ENCODE data around the gene MAP2K1.
"Not testable (repeated sequence)": the region's sequence is repeated elsewhere in the genome, so short reads cannot be mapped to it uniquely, and the experiment has no call there.

Gene MAP2K1

GRCh38 chr15:66429117-66429516, 42.4 kb downstream of the MAP2K1 start:
- no peak for DNase-seq

GRCh38 chr15:66429546-66429945, 42.8 kb downstream of the MAP2K1 start:
- DNase-seq, result no peak

GRCh38 chr15:66430627-66431255, 44.0 kb downstream of the MAP2K1 start:
- DNase-seq, result no peak

- DNase-seq, result no peak
Measured at GRCh38 chr15:66433726-66434125, 47.0 kb downstream of the MAP2K1 start.

GRCh38 chr15:66440501-66440900, 53.8 kb downstream of the MAP2K1 start:
- no peak for DNase-seq

- no peak for DNase-seq
Measured at GRCh38 chr15:66452420-66452819, 65.7 kb downstream of the MAP2K1 start.

GRCh38 chr15:66452971-66453580, 66.4 kb downstream of the MAP2K1 start:
- no peak for DNase-seq

GRCh38 chr15:66454143-66454542, 67.4 kb downstream of the MAP2K1 start:
- no peak for DNase-seq

GRCh38 chr15:66456211-66456610, 69.5 kb downstream of the MAP2K1 start:
- DNase-seq, result no peak

- DNase-seq, result no peak
Measured at GRCh38 chr15:66459818-66460615, 73.3 kb downstream of the MAP2K1 start.

- DNase-seq, result not testable (repeated sequence)
Measured at GRCh38 chr15:66461294-66461693, 74.6 kb downstream of the MAP2K1 start.

- no peak for DNase-seq
Measured at GRCh38 chr15:66461917-66462316, 75.2 kb downstream of the MAP2K1 start.

- no peak for DNase-seq
Measured at GRCh38 chr15:66462627-66463026, 75.9 kb downstream of the MAP2K1 start.

GRCh38 chr15:66465294-66465693, 78.6 kb downstream of the MAP2K1 start:
- not testable (repeated sequence) for DNase-seq

GRCh38 chr15:66467162-66468040, 80.7 kb downstream of the MAP2K1 start:
- DNase-seq, result not testable (repeated sequence)

- DNase-seq, result not testable (repeated sequence)
Measured at GRCh38 chr15:66470825-66471224, 84.1 kb downstream of the MAP2K1 start.

- DNase-seq, result no peak
Measured at GRCh38 chr15:66472176-66472999, 85.7 kb downstream of the MAP2K1 start.

- DNase-seq, result no peak
Measured at GRCh38 chr15:66474135-66474534, 87.4 kb downstream of the MAP2K1 start.

- DNase-seq, result no peak
Measured at GRCh38 chr15:66474963-66475362, 88.3 kb downstream of the MAP2K1 start.

- no peak for DNase-seq
Measured at GRCh38 chr15:66476535-66476934, 89.8 kb downstream of the MAP2K1 start.

GRCh38 chr15:66477011-66477410, 90.3 kb downstream of the MAP2K1 start:
- no peak for DNase-seq

- DNase-seq, result no peak
Measured at GRCh38 chr15:66480267-66480666, 93.6 kb downstream of the MAP2K1 start.

Data from activated CD4-positive, CD25-positive, alpha-beta regulatory T cell treated with anti-CD3 and anti-CD28 coated beads, Interleukin-2, amount 50 U/mL, for 72 hours (primary cell).